Mucosa of stomach (tissue), 1 donor: ENCODE results near the gene SLC13A5.
"Not testable (repeated sequence)": the region's sequence is repeated elsewhere in the genome, so short reads cannot be mapped to it uniquely, and the experiment has no call there.

Source experiments
- H3K27me3 ChIP-seq: one replicate; pipeline ENCODE4 v1.7.0; 2013; ENCODE audit warnings: mild to moderate bottlenecking, low read length; ENCODE audit not compliant: control insufficient read depth, insufficient read depth
- H3K36me3 ChIP-seq: one replicate; pipeline ENCODE4 v1.7.0; 2013; ENCODE audit warnings: low read length; ENCODE audit not compliant: control insufficient read depth, insufficient read depth
- H3K4me1 ChIP-seq: one replicate; pipeline ENCODE4 v1.7.0; 2013; ENCODE audit warnings: mild to moderate bottlenecking, low read length; ENCODE audit not compliant: control insufficient read depth, insufficient read depth
- H3K4me3 ChIP-seq: one replicate; pipeline ENCODE4 v1.7.0; 2013; ENCODE audit warnings: low read length
- H3K9ac ChIP-seq: one replicate; pipeline ENCODE4 v1.7.0; 2013; ENCODE audit warnings: mild to moderate bottlenecking, low read length, moderate library complexity
- H3K9me3 ChIP-seq: one replicate; pipeline ENCODE4 v1.7.0; 2013; ENCODE audit warnings: mild to moderate bottlenecking, low read length, moderate library complexity; ENCODE audit not compliant: control insufficient read depth
- donor health status: Pancreatic carcinoma.

The SLC13A5 gene

DNA sequence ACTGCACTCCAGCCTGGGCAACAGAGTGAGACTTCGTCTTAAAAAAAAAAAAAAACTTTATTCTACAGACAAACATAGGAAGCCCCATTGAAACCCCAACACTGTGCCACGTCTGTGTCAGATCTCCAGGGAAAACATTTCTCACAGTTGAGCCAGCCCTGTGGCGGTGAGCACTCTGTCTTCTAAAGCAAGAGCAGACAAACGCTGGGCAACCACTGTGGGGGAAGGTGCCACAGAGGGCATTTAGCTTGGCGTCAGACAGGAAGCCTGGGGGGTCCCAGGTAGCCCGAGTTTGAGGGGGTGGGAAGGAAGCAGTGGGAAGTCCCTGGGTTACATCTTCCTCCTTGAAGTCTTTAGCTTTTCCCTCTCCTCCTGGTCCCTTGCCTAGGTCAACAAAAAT lies 45.7 kb downstream of the SLC13A5 start:
- Histone ChIP-seq H3K36me3 (no peaks in the 10 kb centered on the region), H3K9me3 (no peaks in the 10 kb centered on the region), H3K4me1 (no peaks in the 10 kb centered on the region), H3K9ac (no peak overlapping the region), H3K27me3 (no peaks in the 10 kb centered on the region), H3K4me3 (no peak overlapping the region)

DNA sequence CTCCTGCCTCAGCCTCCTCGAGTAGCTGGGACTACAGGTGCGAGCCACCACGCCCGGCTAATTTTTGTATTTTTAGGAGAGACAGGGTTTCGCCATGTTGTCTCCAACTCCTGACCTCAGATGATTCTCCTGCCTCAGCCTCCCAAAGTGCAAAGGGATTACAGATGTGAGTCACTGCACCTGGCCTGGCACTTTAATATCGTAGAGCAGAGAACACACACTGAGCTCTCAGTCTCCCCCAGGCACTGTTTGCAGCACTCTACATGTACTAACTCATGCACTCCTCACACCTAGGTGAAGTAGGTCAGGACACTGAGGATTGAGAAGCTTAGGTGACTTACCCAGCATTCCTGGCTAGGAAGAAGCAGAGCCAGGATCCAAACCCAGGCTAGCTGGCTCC lies 46.6 kb downstream of the SLC13A5 start:
- Histone ChIP-seq H3K4me1 (no peaks in the 10 kb centered on the region), H3K36me3 (no peaks in the 10 kb centered on the region), H3K4me3 (no peak overlapping the region), H3K9ac (no peak overlapping the region), H3K27me3 (no peaks in the 10 kb centered on the region), H3K9me3 (no peaks in the 10 kb centered on the region)

DNA sequence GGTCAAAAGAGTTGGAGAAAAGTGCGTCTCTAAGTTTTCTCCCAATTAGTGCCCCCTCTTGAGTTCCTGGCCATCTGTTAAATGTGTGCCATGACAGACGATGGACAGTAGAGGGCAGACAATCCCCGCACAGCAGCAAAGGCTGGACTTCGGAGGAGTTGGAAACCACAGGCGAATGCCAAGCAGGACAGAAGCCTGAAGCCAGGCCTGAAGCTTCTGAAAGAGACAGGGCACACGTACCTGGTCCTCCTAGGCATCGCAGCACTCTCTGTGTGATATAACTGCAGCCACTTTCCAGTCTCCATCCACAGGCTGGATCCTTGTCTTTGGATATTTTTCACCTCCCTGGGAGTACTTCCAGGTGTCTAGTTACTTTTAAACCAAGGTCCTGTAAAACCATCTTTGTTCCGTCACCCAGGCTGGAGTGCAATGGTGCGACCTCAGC lies 47.1 kb downstream of the SLC13A5 start:
- no peaks in the 10 kb centered on the region for H3K36me3 ChIP-seq
- no peaks in the 10 kb centered on the region for H3K9me3 ChIP-seq
- H3K4me1 ChIP-seq = no peaks in the 10 kb centered on the region
- no peak overlapping the region for H3K9ac ChIP-seq
- H3K27me3 ChIP-seq = no peaks in the 10 kb centered on the region
- no peak overlapping the region for H3K4me3 ChIP-seq

DNA sequence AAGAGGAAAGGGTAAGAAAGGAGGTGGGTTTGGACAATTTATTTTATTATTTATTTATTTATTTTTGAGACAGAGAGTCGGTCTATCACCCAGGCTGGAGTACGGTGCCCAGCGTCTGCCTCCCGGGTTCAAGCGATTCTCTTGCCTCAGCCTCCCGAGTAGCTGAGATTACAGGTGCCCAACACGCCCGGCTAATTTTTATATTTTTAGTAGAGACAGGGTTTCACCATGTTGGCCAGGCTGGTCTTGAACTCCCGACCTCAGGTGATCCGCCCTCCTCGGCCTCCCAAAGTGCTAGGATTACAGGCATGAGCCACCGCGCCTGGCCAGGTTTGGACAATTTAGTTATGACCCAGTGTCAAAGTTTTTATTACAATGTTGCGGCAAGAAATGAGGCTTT lies 50.0 kb downstream of the SLC13A5 start:
- H3K4me3 ChIP-seq, H3K27me3 ChIP-seq, H3K4me1 ChIP-seq, H3K9ac ChIP-seq, H3K36me3 ChIP-seq, H3K9me3 ChIP-seq: not testable (repeated sequence)

DNA sequence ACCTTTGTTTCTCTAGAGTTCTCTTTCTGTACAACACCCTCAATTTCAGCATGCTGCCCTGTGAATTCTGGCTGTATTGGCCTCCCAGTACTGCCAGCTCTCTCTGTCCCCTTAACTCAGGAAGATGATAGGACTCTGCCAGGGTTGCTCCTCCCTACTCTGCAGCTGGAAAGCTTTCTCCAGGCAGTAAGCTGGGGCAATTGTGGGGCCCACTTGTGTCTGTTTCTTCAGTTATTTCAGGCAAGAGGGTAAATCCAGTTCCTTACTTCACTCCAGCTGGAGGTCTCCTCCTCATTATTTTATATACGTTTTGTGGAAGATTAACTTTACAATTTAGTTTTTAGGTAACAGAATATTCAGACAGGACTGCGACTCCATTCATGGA lies 51.7 kb downstream of the SLC13A5 start:
- H3K36me3 ChIP-seq = no peaks in the 10 kb centered on the region
- no peak overlapping the region for H3K4me3 ChIP-seq
- H3K4me1 ChIP-seq = no peaks in the 10 kb centered on the region
- no peaks in the 10 kb centered on the region for H3K9me3 ChIP-seq
- H3K9ac ChIP-seq = no peak overlapping the region
- H3K27me3 ChIP-seq = peaks cover 12% of the 10 kb centered on the region

DNA sequence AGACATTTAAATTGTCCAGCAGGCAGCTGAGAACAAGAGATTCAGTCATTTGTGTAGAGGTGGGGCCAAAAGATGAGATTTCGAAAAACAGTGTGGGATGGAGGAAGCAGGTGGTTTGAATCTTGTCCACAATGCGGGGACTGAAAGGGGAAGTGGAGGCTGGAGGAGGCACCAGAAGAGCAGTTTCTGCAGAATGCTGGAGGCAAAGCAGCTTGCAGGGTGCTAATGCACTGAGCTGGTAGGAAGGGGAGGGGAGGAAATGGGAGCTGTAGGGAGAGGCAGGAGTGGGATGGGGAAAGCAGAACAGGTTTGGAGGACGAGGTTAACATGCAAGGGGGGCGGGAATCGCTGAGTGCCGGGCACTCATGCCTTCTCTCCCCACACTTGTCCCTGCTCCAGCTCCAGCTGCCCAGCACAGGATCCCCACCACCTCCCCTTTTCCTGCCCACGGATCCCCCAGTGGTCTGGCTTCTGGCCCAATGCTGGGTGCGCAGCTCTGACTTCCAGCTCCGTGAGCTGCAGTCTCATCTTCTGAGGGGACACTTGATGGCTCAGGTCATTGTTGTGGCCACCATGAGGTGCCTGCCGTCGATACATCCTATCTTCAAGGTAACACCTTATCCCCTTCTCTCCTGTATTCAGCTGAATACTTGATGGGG lies 52.2 kb downstream of the SLC13A5 start:
- H3K9ac ChIP-seq = no peak overlapping the region
- no peak overlapping the region for H3K4me3 ChIP-seq
- no peaks in the 10 kb centered on the region for H3K36me3 ChIP-seq
- no peaks in the 10 kb centered on the region for H3K9me3 ChIP-seq
- H3K4me1 ChIP-seq = no peaks in the 10 kb centered on the region
- H3K27me3 ChIP-seq = peaks cover 12% of the 10 kb centered on the region

DNA sequence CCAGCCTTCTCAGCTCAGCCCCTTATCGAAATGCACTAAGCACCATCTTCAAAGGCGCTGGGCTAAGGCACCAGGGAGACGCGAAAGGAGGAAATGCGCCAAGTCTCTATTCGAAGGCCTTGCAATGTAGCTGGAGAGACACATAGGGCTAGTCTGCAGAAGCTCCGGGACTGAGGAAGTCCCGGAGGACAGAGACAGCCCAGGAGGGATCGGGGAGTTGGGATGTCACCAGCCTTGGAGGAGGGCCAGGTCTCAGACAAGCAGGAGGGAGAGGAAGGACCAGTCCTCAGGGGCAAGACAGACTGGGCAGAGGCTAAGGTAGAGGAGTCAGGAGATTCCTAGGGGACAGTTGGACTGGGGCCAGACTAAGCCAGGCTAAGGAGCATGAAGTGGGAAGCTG lies 53.1 kb downstream of the SLC13A5 start:
- Histone ChIP-seq H3K36me3 (no peaks in the 10 kb centered on the region), H3K9ac (no peak overlapping the region), H3K9me3 (no peaks in the 10 kb centered on the region), H3K27me3 (peaks cover 18% of the 10 kb centered on the region), H3K4me1 (peaks cover 4% of the 10 kb centered on the region), H3K4me3 (no peak overlapping the region)

DNA sequence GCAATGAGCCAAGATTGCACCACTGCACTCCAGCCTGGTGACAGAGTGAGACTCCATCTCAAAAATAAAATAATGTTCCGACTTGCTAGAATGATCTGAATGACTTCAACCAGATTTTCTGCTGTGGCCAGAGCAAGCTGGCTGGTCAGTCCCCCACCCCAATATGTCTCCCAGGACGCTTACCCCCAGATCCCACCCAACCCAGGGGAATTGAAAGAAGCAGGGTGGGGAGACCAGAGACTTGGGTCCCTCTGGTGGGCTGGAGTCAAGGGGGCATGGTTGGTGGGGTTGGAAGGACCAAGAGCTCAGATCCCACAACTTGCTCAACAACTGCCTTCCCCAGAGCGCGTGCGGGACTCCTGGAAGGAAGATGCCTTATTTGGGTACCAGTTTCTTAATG lies 54.8 kb downstream of the SLC13A5 start:
- not testable (repeated sequence) for H3K9ac ChIP-seq, H3K36me3 ChIP-seq, H3K4me3 ChIP-seq, H3K9me3 ChIP-seq
- Histone ChIP-seq H3K27me3 (peaks cover 27% of the 10 kb centered on the region), H3K4me1 (peaks cover 20% of the 10 kb centered on the region)

DNA sequence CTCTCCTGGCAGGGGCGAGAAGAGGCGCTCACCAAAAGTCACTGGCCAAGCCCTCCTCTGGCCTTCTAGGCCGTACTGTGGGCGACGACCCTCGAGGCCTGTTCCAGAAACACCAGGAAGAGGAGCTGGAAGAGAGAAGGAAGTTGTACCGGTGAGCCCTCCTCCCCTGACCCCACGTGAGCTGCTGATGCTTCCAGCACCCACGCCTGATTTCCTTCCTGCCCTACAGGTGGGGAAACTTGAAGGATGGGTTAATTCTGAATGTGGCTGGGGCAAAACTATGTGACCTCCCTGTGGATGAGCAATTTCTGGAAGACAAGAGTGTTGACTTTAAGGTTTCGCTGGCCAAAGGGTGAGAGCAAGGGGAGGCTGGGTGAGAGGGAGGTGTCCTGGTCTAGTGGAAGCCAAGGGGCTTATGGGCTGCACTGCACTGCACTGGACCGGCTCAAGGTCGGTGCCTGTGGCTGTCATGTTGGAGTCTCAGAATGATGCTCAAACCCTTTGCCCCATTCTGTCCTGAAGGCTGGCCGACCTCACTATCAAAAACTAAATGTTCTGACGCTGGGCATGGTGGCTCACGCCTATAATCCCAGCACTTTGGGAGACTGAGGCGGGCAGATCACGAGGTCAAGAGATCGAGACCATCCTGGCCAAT lies 55.4 kb downstream of the SLC13A5 start:
- H3K27me3 ChIP-seq = peaks cover 27% of the 10 kb centered on the region
- H3K4me1 ChIP-seq = peaks cover 22% of the 10 kb centered on the region
- H3K9ac ChIP-seq = no peak overlapping the region
- no peaks in the 10 kb centered on the region for H3K9me3 ChIP-seq
- no peak overlapping the region for H3K4me3 ChIP-seq
- no peaks in the 10 kb centered on the region for H3K36me3 ChIP-seq

DNA sequence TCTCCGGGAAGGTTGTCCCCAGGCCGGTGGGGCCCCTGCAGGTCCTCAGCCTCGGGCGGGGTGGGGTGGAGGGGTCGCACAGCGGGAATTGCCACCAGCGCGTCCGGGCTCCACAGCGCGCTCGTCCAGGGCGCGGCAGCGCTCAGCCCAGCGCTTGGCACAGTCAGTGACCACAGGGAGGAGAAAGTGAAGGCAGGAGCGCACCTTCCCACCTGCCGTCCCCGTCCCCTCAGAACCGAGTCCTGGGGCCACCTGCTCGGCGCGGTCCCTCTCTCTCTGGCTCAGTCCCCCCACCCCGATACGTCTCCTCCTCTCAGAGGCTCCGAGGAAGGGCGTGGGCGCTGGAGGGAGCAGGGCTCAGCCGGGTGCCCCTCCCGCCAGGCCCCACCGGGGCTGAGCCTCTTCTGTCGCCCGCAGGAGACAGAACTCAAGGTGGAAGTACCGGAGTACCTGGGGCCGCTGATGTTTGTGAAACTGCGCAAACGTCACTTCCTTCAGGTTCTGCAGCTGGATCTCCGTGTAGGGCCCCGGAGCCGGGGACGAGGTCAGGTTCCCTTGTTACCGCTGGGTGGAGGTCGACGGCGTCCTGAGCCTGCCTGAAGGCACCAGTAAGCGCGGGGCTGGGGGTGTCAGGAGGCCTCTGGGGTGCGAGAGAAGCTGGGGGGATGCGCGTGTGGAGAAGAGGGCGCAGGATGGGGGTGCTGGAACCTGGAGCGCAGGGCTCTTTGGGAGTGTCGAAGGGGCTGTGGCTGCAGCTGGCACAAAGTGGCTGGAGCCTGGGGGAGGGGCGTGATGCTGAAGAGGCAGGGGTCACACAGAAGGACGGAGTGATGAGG lies 56.2 kb downstream of the SLC13A5 start:
- H3K9ac ChIP-seq, H3K9me3 ChIP-seq, H3K4me3 ChIP-seq, H3K36me3 ChIP-seq: not testable (repeated sequence)
- Histone ChIP-seq H3K4me1 (peaks cover 29% of the 10 kb centered on the region), H3K27me3 (peaks cover 30% of the 10 kb centered on the region)

DNA sequence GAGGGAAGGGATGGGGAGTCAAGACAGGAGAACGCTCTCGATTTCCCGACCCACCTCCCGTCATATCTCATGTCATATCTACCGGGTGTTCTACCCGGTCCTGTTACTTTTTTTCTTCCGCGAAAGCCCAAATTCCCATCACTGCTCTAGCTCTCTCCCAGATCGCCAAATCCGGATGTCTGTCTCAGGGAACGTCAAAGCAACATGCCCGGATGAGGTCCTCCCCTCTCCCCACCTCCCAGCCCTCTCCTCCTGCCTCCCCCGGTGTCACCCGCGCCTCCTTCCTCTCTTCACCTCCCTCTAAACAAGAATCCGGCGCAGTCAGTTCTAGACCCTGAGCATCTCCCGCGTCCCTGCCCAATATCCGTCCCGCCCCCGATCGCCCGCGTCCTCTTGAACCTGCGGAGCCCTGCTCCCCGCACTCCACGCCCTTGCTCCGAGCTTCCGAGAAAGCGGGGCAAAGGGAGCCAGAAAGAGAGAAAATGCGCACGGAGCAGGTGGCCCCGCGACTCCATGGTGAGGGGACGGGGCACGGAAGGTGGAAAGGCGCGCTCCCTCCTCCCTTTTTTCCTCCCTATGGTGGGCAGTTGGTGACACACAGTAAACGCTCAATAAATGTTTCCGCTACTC lies 57.3 kb downstream of the SLC13A5 start:
- not testable (repeated sequence) for H3K4me3 ChIP-seq, H3K9ac ChIP-seq, H3K9me3 ChIP-seq, H3K36me3 ChIP-seq
- Histone ChIP-seq H3K27me3 (peaks cover 30% of the 10 kb centered on the region), H3K4me1 (peaks cover 33% of the 10 kb centered on the region)
